Left forelimb (tissue), 1 donor: ENCODE measurements around the gene PRR20C.
"Not testable (repeated sequence)": the region's sequence is repeated elsewhere in the genome, so short reads cannot be mapped to it uniquely, and the experiment has no call there.

Experiments
- DNase-seq: peaks from one replicate; pipeline ENCODE4 v3.0.0-alpha.2; 2018; ENCODE audit warnings: low spot score

PRR20C gene

DNA sequence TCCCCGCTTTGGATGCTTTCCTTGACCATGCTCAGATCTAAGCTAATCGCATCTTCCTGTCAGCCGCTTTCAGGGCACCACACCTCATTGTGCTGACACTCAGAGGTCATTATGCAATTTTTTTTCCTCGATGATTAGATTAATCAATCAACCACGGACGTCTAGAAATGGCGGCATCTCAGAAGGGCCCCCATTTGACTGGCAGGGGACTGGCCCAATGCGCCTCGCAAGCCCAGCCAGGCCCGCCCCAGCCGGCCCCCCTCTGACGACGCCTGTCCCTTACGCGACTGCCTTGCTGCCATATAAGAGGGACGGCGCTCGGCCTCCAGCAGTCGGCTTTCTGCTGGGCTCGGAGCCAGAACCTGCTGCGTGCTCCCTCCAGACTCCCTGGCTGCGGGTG, at the start of gene PRR20C:
PRR20C (plus strand) TSS at position 301 of the 400 bp plus-strand sequence. CDS start 387 bp downstream, outside the sequence.
- DNase-seq, result not testable (repeated sequence)

DNA sequence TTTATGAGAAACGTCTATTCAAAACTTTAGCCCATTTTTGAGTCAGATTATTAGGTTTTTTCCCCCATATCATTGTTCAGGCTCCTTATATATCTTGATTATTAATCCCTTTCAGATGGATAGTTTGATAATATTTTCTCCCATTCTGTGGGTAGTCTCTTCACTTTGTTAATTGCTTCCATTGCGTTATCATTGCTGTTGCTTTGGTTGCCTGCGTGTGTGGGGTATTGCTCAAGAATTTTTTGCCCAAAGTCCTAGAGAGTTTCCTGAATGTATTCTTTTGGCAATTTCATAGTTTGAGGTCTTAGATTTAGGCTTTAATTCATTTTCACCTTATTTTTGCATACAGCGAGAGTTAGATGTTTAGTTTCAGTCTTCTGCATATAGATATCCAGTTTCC, 38.9 kb upstream of the PRR20C start:
- DNase-seq, result no peak

- DNase-seq, result peak; percentile 73
Observed at GRCh38 chr13:57123681-57124080, 30.2 kb upstream of the PRR20C start.

DNA sequence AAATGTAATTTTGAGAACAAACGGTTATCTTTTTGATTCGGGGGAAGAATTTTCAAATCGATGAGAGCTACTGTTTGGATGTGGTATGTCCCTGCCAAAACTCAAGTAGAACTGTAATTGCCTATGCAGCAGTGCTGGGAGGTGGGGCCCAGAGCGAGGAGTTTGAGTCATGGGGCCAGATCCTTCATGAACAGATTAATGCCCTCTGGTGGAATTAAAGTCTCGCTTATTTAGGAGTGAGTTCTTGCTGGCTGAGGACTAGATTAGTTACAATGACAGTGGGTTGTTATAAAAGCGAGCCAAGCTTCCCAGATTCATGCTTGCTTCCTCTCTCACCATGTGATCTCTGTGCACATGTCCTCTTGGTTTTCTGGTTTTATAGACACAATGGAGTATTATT, 25.0 kb upstream of the PRR20C start:
- no peak for DNase-seq

GRCh38 chr13:57136093-57136492, 17.8 kb upstream of the PRR20C start:
- no peak for DNase-seq

DNA sequence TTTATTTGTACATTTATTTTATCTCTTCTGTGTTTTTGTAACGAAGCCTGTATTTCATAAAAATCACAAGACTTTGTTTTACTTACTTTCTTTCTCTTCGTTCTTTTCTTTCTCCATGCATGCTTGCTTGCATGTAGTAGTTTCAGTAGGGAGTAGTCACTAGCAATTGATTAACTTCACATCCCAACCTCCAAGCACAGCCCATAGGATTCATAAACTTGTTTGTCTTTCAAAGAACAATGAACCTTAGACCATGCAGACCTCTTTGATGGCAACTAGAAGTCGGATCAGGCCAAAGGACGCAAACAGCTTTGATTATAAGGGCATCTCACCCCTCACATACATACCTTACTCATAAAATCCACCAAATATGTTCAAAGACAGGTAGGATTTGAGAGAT, 16.3 kb upstream of the PRR20C start:
- DNase-seq, result no peak

- DNase-seq, result no peak
Observed at GRCh38 chr13:57138988-57139387, 14.9 kb upstream of the PRR20C start.

- not testable (repeated sequence) for DNase-seq
Observed at GRCh38 chr13:57139781-57140180, 14.1 kb upstream of the PRR20C start.

DNA sequence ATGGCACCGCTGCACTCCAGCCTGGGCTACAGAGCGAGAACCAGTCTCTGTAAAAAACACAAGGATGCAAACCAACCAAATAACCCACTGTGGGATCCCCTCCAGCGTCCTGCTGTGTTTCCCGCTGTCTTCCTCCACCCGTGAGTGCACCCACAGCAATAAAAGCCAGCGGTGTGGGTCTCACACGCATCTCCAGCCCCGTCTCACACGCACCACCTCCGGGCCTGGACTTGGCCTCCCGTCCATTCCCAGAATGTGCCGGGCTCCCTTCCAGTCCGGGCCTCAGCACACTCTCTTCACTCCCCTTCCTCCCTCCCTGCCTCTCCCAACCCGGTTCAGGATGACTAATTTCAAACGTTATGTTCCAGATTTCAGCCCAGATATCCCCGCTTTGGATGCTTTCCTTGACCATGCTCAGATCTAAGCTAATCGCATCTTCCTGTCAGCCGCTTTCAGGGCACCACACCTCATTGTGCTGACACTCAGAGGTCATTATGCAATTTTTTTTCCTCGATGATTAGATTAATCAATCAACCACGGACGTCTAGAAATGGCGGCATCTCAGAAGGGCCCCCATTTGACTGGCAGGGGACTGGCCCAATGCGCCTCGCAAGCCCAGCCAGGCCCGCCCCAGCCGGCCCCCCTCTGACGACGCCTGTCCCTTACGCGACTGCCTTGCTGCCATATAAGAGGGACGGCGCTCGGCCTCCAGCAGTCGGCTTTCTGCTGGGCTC, 13.5 kb upstream of the PRR20C start, which contains the start of gene PRR20A:
PRR20A (plus strand) TSS at position 684 of the 734 bp plus-strand sequence. CDS start 387 bp downstream, outside the sequence.
- DNase-seq, result not testable (repeated sequence)

- DNase-seq, result not testable (repeated sequence)
Observed at GRCh38 chr13:57147188-57147587, 6.7 kb upstream of the PRR20C start, which contains the start of gene PRR20B. PRR20B (plus strand) TSS chr13:57147488; CDS start chr13:57147875, 387 bp downstream.

DNA sequence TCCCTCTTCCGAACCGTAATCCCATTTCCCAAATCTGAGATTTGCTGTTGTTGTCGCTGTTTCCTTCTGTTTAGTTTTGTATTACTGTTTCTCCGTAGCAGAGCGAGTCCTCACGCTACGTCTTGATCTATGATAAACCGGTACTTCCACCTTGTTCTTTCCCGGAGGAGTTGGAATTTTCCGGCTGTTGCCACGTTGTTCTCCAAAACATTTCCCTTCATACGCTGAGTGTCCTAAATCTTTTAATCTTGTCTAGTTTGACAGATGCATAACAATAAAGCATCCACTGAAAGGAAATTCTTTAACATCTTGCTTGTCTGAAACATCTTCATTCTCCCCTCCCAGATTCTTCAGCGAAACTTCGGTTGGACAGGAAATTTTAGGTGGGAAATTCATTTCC, 5.8 kb upstream of the PRR20C start:
- DNase-seq, result not testable (repeated sequence)

- DNase-seq, result not testable (repeated sequence)
Observed at GRCh38 chr13:57160332-57160731, 6.5 kb downstream of the PRR20C start, which contains the start of gene PRR20D. PRR20D (plus strand) TSS chr13:57160632; CDS start chr13:57161019, 387 bp downstream.

GRCh38 chr13:57166897-57167296, 13.0 kb downstream of the PRR20C start, which contains the start of gene PRR20E:
PRR20E (plus strand) TSS chr13:57167197; CDS start chr13:57167584, 387 bp downstream.
- DNase-seq, result not testable (repeated sequence)

DNA sequence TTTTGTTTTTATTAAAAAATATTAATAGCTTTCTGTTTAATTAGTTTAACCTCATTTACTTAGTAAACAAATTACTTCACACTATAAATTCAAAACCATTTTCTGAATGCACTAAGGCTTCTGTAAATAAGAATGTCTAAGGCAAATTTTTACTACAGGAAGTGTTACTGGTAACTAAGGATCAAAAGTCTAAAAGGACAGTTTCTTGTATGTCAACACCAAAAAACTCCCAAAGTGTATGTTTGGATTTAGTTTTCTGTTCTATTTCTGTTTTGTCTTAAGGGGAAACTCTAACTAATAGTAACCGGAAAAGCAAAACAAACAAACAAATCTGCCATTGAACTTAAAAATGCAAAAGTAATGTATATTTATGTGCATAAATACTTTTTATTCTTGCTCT, 37.8 kb downstream of the PRR20C start:
- DNase-seq, result no peak
